Kasumi-1 (cell line): Measurements from ENCODE around the gene ADGRL2.
"Not testable (repeated sequence)": the region's sequence is repeated elsewhere in the genome, so short reads cannot be mapped to it uniquely, and the experiment has no call there.

Experiments used
- DNase-seq, 2 experiments: peaks; one replicate each; lab custom pipeline; 2025; lab: John Stamatoyannopoulos, UW

Gene ADGRL2

DNA sequence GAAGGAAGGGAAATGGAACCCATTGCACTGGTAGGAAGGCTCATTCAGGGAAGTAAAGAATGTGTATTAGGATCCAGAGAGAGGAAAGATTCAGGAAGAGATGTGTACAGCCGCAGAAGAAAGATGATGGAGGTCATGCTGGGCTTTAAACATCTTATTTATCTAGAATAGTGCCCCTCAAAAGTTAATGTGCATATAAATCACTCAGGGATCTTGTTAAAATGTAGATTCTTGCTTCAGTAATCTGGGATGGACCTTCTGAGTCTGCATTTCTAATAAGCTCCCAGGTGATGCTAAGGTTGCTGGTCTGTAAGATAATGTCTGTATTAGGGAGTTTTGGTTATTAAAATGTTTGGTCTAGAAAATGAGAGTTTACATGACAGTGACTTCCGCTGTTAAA lies 46.3 kb downstream of the ADGRL2 start:
- no peak for DNase-seq

DNA sequence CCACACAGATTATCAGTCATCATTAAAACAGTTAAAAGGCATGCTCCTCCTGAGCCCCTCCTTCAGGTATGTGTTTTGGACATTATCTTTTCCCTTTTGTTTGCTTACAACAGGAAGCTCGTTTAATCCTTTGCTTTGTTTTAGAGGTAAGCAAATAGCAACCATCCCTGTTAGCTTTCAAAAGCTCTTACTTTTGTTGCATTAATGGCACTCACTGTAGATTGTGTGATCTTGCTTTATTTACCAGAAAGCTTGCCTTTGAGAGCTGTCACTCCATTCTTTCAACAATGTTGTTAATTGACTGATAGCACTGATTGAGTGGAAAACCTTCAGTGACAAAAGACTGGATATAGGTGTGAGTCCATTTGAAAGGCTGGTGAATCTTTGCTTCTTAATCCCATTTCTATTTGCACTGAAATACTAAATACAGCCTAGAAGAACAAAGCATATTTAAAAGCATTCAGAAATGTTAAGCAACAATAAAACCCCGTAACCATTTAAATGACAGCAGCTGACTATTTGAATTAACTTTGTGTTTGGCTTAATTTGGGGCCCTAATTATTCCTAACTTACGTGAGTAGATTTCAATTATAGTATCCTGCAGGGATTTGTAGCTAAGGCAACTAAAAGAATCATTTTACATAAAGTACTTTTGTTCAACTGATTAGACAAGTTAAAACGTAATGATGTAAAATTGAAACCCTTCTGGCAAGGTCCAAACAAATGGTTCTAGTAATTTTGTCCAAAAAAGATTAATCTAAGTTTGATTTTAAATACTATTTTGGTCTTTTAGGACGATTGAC lies 48.3 kb downstream of the ADGRL2 start:
- DNase-seq: no peak

DNA sequence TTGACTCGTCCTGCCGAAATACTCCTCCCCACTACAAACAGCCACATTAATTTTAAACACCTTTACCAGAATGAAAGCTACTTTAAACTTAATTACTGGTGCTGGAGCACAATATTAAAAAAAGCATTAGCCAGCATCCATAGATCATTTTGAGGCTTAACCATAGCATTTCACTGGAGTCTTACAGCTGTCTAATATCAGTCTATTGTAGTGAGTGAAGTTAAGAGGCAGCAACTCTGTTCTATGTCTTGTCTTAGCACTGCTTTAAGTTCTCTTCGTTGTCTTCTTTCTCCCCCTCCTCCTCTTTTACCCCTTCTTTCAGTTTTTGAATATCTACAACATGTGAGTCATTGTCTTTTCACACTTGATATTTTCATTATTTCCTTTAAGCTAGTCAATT lies 49.3 kb downstream of the ADGRL2 start:
- DNase-seq: no peak

DNA sequence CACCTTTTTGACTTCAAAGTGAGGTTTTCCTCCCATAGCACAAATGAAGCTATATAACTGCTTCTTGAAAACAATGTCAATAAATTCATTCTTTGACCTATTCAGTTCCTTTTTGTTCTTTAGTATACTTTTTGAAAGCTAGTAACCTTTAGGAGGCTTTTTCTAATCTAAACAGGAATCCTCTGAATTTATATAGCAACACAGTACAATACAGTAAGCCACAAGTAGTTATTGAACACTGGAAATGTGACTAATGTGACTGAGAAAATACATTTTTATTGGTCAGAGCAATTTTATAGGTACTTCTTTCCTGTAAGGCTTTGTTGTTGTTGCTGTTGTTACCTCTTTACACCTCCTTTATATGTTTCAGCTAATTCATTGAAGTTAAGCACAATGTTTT lies 49.8 kb downstream of the ADGRL2 start:
- DNase-seq: no peak

DNA sequence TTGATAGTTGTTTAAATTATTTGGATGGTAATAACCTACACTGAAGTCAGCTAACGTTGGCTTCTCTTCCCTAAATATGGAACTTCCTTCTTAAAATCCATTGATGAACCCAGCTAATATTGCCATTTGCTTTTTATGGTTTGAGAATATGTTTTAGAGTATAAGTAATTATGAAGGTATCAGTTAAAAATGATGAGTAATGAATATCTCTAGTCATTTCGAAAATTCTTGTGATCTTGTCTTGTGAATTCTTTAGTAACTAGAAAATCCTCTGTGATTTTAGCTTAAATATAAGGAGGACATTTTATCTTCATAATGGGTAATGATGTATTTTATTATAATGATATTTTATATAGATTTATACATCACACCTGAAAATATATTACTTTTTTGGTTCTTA lies 50.5 kb downstream of the ADGRL2 start:
- no peak for DNase-seq

DNA sequence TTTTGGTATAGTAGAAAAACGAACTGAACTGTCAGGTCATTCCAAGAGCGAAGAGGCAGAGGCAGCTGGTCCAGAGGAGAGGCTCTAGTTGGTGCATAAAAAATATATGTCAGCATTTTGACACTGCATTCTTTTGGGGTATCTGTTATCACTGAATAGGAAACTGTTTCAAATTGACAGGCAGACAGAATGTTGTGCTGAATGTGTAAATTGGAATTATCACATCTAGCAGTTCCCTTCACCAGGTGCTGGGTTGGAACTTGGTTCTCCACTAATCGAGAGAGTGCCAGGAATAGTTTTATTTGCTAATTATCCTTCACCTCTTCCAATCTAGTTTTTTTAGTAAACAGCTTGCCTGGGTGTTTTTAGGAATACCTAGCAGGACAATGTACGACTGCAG lies 52.2 kb downstream of the ADGRL2 start:
- no peak for DNase-seq

DNA sequence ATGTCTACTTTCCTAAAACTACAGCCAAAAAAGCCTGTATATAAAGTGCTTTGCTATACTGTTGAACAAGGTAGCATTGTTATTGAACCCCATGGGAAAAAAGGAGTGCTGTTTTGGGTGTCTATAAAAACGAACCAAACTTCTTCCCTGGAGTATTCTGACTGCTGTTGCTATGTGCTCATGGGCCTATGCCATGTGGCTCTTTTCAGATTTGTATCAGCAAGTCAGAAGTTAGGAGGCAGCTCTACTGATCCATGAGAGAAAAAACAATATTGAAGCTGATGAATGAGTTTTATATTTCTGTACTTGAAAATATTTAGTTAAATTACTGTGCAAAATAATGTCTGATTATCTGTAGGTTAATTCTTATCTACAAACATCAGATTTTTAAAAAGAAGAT lies 66.5 kb downstream of the ADGRL2 start:
- DNase-seq: no peak

DNA sequence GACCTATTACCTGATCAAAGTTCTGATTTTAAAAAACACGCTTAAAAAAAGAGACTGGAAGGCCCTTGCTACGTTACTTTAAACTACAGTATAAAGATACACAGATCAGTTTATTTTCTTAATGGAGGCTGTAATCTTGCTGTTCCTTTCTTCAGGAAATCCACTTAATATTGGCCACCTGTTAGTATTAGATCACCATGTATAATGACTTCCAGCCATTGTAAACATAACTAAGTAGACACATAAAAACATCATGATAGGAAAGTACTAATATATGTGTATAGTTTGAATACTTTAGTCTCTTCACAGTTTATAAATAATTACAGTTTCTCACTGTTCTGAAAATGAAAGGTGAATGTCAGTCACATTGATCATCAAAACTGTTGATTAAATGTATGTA lies 68.6 kb downstream of the ADGRL2 start:
- DNase-seq: no peak

DNA sequence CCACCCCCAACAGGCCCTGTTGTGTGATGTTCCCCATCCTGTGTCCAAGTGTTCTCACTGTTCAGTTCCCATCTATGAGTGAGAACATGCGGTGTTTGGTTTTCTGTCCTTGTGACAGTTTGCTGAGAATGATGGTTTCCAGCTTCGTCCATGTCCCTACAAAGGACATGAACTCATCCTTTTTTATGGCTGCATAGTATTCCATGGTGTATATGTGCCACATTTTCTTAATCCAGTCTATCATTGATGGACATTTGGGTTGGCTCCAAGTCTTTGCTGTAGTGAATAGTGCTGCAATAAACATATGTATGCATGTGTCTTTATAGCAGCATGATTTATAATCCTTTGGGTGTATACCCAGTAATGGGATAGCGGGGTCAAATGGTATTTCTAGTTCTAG lies 70.4 kb downstream of the ADGRL2 start:
- not testable (repeated sequence) for DNase-seq

DNA sequence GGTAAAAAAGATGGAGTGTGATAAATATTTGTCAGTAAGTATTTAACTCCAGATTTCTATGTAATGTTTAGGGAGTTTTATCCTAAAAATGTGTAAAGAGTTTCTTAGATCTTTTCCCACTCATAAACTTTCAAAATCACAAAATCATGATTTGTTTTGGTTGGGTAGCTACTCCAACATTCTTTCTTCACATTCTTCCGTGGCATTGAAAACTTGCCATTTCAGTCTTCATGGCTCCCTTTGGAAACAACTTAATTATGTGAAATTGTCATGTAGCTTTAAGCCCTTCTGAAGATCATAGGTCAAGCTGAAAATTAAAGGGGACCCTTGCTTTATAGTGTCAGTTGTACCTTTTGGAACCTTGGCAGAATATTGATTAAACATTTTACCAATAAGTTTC lies 73.2 kb downstream of the ADGRL2 start:
- no peak for DNase-seq

DNA sequence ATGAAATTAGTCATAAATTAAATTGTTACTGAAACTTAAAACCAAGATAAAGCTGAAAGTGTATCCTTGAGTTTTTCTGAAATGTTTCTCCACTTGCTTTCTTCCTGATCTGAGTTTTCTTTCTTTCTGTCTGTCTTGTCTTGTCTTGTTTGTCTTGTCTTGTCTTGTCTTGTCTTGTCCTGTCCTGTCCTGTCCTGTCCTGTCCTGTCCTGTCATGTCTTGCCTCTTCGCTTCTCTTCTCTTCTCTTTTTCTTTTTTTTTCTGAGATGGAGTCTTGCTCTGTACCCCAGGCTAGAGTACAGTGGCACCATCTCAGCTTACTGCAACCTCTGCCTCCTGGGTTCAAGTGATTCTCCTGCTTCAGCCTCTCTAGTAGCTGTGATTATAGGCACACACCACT lies 73.7 kb downstream of the ADGRL2 start:
- no peak for DNase-seq

DNA sequence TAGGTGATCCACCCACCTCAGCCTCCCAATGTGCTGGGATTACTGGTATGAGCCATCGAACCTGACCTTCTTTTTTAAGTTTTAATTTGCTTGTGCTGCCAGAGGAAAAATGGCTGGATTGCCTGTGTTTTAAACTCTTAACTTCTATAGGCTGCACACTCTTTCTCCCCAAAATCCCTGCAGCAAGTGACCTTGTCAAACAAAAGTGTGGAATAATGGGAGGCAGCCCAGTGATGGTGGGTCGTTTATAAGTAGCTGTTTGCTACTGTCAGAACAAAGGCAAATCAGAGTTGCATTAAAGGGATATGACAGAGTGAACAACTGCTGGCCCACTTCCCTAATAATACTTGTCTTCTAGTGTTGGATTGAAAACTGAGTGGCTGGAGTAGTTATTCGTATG lies 74.2 kb downstream of the ADGRL2 start:
- DNase-seq: no peak

DNA sequence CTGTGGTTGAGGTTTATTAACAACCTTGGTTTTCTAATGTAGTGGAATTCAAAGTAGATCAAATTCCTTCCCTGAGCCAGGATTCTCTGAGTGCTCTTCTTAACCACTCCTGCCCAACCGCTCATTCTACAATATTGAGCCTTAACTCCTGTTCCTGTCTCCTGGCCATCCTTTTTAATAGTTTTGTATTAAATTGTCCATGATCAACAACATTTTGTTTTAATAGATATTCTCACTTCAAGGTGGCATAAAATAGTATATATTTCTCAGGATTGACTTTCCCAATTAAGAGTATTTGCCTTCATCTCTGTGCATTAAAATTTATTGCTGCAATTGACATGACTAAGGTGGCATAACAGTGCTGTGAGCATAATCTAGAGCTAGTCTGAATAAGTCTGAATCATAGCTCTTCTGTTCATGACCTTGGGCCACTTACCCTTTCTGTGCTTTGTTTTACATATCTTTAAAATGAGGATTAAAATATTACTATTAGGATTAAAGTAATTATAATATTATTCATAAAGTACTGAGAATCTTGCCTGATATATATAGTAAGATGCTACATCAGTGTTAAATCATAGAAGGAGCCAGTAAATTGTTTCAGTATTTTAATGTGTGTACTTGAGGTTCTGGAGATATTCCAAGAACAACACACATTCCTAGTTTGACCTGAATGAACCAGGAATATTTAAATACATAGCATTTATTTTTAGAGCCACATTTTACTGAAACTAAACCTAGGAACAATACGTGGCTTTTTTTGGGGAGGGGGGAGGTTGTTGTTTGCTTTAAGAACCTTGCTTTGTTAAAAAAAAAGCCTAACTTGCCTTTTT lies 76.4 kb downstream of the ADGRL2 start:
- no peak for DNase-seq

DNA sequence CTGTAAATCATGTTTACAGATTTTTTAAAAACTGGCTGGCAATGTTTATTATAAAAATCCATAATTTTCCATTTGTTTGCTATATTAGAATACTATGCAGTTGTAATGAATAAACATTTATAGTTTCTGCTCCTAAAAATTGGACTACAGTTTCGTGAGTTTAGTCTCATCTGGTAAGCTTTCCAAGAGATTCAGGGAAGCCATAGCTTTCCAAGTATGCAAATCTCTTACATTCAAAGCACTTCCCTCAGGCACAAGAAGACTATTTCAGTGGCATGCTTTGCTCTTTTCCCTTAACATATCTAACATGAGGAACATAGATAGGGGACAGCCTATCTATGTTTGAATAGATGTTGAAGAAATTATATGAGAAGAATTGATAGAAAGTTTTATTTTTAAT lies 77.2 kb downstream of the ADGRL2 start:
- no peak for DNase-seq

DNA sequence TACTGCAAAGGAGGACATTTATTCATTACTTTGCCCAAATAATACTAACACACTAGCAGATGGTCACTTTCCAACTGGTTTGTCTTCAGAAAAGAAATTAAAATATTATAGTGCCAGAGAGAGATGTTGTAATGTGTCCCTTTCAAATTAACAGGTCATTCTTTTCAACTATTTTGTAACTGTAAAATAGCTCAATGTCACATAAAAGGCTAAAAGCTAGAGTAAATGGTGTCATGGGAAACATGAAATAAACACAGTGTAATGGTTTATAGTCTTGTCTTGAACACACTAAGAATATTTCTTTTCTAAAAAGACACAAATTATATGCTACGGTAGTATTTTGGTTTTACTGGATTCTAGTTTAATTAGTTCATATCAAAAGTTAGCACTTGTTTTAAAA lies 77.8 kb downstream of the ADGRL2 start:
- DNase-seq: no peak

DNA sequence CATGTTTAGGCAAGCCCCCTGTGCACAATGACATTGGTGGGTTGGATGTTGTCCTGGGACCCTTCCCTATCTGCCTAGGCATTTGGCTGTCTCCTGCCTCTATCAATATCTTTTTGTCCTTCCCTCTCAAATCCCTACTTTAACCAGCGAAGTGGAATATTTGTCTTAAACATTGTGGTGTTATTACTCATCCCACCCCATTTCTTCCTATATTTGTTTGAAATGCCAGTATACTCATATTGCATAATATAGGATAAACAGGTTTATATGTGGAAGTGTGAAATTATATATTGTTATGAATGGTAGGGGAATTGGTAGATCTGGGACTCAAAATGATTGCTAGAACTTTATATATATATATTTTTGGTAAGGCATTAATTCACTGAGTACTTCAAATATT lies 80.0 kb downstream of the ADGRL2 start:
- no peak for DNase-seq

DNA sequence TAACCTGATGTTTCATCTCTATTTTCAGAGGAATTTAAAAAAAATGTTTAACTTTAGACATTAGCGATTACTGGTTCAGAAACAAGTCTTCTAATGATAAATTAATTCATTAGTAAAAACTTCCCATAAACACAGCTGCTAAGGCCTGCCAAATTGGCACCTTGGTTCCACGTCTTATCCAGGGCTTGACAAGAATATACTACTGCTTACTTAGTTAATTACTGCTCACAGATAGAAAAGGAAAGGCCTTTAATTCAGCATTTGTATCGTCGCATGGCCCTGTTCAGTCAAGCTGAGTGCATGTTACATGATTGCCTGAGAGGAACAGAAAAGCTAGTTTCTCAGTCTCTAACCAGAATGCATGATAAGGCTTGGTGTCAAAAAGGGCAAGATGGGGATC lies 84.6 kb downstream of the ADGRL2 start:
- DNase-seq: no peak

DNA sequence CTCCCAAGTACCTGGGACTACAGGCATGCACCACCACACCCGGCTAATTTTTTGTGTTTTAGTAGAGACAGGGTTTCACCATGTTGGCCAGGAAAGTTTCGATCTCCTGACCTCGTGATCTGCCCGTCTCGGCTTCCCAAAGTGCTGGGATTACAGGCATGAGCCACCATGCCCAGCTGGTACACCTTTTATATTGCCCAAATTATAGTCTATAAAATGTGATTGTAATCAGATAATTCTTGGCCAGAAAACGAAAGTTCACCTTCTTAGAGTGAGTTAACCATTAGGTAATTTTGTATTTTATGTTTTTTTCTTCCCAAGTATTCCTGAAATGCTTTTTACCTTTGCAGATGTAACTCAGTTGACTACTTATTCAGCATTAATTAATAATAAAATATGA lies 85.6 kb downstream of the ADGRL2 start:
- DNase-seq: not testable (repeated sequence)

DNA sequence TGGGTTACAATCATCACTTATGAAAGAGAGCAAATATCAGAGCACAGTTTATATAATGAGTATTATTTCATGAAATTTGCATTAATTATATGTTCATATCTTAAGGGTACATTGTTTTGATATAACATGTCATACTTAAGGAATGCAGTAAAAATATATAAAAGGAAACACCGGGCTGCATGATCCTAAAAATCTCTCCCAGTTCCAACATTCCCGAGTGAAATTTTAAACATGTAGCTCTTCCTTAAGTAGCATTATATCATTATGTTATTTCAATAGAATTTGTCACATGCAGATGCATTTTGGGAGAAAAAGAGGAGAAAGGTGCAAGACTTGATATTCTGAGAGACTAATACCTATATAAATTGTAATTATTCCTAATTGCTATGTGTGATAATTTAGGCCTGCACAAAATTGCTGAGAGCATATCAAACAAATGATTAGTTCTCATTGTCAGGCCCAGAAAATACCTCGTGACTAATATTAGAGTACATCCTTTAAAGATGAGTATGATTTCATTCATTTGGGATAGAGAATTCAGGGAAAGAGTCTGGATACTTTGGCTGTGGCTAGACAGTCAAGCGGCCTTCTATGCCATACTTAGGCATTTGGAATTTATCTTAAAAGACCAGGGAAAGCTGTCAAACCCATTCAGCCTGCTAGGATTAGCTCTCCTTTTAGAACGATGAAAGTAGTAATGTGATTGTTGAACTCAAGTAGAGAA lies 86.8 kb downstream of the ADGRL2 start:
- no peak for DNase-seq

DNA sequence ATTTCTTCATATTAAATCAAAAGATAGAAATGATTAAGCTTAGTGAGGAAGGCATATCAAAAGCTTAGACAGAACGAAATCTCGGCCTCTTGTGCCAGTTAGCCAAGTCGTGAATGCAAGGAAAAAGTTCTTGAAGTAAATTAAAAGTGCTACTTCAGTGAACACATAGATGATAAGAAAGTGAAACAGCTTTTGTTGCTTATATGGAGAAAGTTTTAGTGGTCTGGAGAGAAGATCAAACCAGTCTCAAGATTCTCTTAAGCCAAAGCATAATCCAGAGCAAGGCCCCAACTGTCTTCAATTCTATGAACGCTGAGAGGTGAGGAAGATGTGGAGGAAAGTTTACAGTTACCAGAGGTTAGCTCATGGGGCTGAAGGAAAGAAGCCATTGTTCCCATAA lies 88.4 kb downstream of the ADGRL2 start:
- DNase-seq: no peak

DNA sequence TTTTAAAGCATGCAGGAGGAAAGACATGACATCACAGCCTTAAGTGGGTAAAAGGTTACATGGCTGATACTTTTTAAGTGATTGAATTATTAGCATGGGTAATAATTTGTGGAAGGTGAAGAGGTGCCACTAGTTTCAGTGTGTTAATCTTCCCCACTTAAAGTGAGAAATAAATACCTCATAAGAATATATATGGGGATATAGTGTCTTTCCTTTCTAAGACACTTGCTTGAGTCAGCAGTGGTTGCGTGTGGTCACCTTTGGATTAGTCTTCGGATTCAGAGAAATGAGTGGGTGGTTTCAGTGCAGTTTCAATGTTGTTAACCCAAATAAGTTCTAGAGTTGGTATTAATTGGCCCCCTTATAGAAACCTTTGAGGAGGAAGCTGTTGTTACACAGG lies 94.1 kb downstream of the ADGRL2 start:
- DNase-seq: no peak

DNA sequence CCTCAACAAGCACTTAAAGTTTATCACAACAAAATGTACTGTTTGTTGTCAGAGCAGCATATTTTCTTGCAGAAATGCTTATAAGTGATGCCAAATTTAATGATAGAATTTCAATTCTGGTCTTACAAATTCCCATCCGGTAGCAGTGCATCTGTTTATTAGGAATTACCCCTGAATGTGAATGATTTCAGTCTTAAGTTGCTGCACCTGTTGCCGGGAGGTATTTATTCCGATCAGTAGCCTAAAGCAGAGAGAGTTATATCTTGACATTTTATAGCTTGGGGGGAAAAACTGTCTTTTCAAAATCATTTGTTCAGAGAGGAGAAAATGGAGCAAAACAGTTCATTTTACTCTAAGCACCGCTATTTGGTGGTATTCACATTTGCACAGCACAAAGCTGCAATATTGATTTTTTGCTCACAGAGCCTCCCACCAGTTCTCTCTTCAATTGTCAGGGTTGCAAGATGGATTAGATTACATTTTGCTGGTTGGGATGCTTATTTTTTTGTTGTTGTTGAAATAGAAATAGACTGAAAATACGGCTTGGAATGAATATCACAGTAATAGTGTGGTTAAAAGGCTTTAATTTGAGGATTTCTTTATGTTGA lies 98.6 kb downstream of the ADGRL2 start:
- no peak for DNase-seq
